ENCODE measurements around the gene C13orf46.
A peak's percentile ranks its signal among the peaks of the same experiment; 100 is the strongest.

The C13orf46 gene

DNA sequence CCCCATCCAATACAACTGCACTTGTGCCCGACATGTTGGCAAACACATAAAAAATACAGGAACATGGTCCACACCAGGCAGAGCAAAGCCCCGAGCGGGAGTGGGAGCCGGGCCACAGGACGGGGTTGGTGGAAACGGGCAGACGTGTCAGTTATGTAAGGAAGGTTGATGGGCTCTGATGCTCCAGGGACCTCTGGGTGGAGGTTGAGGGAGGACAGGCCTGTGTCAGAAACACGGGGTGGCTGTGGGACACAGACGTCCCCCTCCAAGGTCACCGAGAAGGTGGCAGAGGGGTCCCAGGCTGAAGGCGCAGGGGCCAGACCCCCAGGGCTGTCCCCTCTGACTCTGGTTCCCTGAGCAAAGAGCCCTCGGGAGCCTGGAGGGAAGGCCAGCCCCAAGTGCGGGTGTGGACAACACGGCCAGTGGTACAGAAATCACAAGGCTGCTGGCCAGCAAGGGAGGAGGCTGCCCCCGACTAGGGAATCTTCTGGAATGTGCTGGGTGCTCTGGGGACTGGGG lies 31.4 kb upstream of the C13orf46 start:
- ATAC-seq (replicated peaks; ENCODE audit: extremely low read depth, poor library complexity, severe bottlenecking) (no peak), DNase-seq (ENCODE audit: low spot score in 2 of 2) (no peak)
- Mint-ChIP-seq H3K4me1 (peaks cover 8% of the 10 kb centered on the region), H3K9me3 (no peaks in the 10 kb centered on the region), H3K27me3 (no peaks in the 10 kb centered on the region), H3K36me3 (ENCODE audit: insufficient read depth) (peaks cover 48% of the 10 kb centered on the region), H3K4me3 (peak overlapping the region; percentile 23), H3K27ac (ENCODE audit: low read depth) (no peak overlapping the region)

DNA sequence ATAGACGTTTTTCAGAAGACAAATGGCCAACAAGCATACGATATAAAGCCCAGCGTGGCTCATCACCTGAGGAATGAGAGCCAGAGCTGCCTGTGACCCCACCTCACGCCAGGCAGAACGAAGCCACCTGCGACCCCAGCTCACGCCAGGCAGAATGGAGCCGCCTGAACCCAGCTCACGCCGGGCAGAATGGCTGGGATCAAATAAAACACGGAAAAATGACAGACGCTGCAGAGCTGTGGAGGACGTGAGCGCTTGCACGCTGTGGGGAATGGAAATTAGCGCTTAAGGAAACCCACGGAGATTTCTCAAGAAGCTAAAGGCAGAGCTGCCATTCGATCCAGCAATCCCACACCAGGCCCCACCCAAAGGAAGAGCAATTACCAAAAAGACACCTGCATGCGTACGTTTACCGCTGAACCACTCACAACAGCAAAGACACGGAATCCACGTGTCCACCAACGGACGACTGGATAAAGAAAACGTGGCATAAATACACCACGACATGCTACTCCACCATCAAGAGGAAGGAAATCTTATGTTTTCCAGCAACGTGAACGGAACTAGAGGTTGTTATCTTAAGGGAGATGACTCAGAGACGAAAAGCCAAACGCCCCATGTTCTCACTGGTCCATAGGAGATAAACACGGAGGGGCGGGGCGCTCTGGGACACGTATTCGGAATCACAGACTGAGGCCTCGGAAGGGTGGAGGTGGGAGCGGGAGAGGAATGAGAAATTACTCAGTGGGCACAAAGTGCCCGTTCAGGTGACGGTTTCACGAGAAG lies 30.7 kb upstream of the C13orf46 start:
- Mint-ChIP-seq H3K27me3 (no peaks in the 10 kb centered on the region), H3K4me1 (peaks cover 8% of the 10 kb centered on the region), H3K9me3 (no peaks in the 10 kb centered on the region), H3K36me3 (ENCODE audit: insufficient read depth) (peaks cover 45% of the 10 kb centered on the region), H3K27ac (ENCODE audit: low read depth) (peak overlapping the region; percentile 22), H3K4me3 (peak overlapping the region; percentile 23)
- ATAC-seq (replicated peaks; ENCODE audit: extremely low read depth, poor library complexity, severe bottlenecking) (no peak), DNase-seq (ENCODE audit: low spot score in 2 of 2) (no peak)

DNA sequence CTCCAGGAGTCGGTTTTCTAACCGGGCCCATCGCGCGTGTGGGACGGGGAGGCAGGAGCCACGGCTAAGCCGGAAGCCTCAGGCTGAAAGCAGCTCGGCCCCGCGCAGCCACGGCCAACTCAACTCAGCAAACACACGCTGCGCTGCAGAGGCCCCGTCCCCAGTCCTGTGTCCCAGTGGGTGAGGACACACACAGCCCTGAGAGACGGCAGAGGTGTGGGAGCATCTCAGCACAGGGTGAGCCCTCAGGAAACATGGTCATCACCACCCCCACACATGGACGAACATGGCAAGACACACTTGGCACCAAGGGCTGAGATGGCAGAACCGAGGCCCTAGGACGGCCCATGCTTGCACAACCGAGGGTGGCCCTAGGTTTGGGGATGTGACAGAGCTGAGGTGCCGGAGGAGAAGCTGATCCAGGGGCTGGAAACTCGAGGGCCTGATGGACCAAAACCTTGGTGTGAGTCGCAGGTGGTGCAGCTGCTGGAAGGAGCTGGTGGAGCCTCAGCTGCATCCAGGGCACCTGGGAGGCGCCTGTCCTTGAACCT lies 29.0 kb upstream of the C13orf46 start:
- Mint-ChIP-seq H3K4me1 (peaks cover 17% of the 10 kb centered on the region), H3K4me3 (no peak overlapping the region), H3K36me3 (ENCODE audit: insufficient read depth) (peaks cover 50% of the 10 kb centered on the region), H3K27ac (ENCODE audit: low read depth) (peak overlapping the region; percentile 19), H3K9me3 (no peaks in the 10 kb centered on the region), H3K27me3 (no peaks in the 10 kb centered on the region)
- DNase-seq (ENCODE audit: low spot score in 2 of 2) (no peak), ATAC-seq (replicated peaks; ENCODE audit: extremely low read depth, poor library complexity, severe bottlenecking) (no peak)

DNA sequence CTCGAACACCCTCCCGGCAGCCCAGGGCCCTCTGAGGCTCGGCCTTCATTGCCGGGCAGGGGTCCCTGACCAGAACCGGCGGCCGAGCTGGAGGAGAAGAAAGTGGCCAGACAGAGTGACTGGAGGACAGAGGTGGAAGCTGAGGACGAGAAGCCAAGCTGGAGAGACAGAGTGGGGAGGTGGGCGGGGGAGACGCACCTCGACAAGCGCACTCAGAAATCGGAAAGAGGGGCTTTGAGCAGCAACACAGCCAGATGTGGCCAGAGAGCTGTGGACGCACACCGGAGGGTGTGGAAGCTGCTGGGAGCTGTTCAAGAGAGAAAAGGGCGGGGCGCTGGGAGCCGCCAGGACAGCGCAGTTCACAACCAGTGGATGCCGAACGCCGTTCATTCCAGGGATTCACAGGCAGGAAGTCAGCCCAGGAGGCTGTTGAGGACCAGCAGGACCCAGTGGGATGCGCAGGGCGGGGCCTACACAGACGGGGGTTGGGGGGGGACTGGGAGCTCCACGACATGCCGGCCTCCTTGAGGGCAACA lies 28.2 kb upstream of the C13orf46 start:
- Mint-ChIP-seq H3K36me3 (ENCODE audit: insufficient read depth) (peaks cover 53% of the 10 kb centered on the region), H3K27ac (ENCODE audit: low read depth) (peak overlapping the region; percentile 71), H3K4me3 (no peak overlapping the region), H3K4me1 (peaks cover 21% of the 10 kb centered on the region), H3K27me3 (no peaks in the 10 kb centered on the region), H3K9me3 (no peaks in the 10 kb centered on the region)
- no peak for DNase-seq (ENCODE audit: low spot score in 2 of 2)
- ATAC-seq (replicated peaks; ENCODE audit: extremely low read depth, poor library complexity, severe bottlenecking): no peak

DNA sequence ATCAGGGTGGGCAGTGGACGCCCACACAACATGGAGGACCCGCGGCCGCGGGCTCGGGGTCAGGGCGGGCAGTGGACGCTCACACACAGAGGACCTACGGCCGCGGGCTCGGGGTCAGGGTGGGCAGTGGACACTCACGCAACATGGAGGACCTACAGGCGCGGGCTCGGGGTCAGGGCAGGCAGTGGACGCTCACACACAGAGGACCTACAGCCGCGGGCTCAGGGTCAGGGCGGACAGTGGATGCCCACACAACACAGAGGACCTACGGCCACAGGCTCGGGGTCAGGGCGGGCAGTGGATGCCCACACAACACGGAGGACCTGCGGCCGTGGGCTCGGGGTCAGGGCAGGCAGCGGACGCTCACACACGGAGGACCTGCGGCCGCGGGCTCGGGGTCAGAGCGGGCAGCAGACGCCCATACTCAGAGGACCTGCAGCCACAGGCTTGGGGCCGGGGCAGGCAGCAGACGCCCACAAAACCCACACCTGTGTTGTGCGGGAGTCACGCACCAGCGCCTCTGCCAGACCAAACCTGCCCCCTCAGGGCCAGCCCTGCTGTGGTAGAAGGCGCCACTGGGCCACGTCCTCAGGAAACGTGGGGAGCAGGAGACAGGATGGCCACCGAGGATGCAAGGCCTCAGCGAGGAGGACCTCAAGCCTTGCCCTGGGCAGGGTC lies 27.6 kb upstream of the C13orf46 start:
- Mint-ChIP-seq H3K4me1 (peaks cover 23% of the 10 kb centered on the region), H3K27ac (ENCODE audit: low read depth) (peak overlapping the region; percentile 71), H3K4me3 (no peak overlapping the region), H3K9me3 (no peaks in the 10 kb centered on the region), H3K36me3 (ENCODE audit: insufficient read depth) (peaks cover 58% of the 10 kb centered on the region), H3K27me3 (no peaks in the 10 kb centered on the region)
- ATAC-seq (replicated peaks; ENCODE audit: extremely low read depth, poor library complexity, severe bottlenecking) (no peak), DNase-seq (ENCODE audit: low spot score in 2 of 2) (no peak)

DNA sequence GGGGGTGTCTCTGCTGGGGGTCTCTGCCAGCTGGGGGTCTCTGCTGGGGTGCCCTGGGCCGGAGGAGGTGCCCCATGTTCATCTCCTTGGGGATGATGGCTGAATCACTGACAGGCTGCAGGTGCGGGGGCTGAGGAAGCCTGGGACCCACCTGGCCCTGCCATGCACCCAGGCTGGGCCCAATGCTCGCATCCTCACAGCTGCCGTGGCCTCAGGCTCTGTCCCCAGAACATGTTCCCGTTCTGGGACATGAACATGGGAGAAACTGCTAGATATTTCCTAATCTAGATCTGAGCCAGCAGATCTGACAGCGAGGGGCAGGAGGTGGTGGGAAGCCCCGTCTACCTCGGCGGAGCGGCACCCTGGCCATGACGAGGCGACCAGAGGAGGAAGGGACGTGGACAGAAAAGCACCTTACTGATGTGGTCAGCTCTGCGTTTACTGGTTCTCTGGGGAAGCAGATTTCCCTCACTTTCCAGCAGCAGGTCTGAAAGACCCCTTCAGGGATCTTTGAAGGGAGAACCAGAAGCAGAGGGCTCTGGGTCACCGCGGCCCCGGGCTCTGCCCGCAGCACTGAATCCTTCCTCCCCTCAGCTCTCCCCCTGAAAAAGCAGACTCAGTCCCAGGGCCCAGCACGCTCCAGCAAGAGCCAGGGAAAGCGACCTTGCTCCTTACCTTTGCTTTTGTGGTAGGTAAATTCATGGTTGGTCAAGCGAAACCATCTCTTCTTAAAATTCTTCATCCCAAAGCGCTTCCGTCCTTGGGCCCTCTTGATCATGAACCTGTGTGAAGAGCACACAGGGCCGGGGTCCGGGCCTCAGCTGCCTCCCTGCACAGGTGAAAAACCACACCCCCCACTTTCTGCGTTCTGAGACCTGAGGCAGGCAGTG lies 26.5 kb upstream of the C13orf46 start:
- DNase-seq (ENCODE audit: low spot score in 2 of 2) (no peak), ATAC-seq (replicated peaks; ENCODE audit: extremely low read depth, poor library complexity, severe bottlenecking) (no peak)
- peaks cover 57% of the 10 kb centered on the region for H3K36me3 Mint-ChIP-seq (ENCODE audit: insufficient read depth)
- H3K4me1 Mint-ChIP-seq: peaks cover 23% of the 10 kb centered on the region
- H3K27me3 Mint-ChIP-seq: no peaks in the 10 kb centered on the region
- H3K27ac Mint-ChIP-seq (ENCODE audit: low read depth): peak overlapping the region; percentile 80
- no peaks in the 10 kb centered on the region for H3K9me3 Mint-ChIP-seq
- no peak overlapping the region for H3K4me3 Mint-ChIP-seq

DNA sequence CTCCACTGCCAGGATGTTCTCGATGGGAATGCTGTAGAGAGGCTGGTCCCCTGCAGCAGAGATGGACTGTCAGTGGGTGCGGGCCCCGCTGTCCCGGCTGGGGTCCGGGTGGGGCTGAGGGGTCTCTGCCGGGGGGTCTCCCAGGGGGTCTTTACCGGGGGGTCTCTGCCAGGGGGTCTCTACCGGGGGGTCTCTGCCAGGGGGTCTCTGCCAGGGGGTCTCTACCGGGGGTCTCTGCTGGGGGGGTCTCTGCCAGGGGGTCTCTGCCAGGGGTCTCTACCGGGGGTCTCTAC lies 25.7 kb upstream of the C13orf46 start:
- Mint-ChIP-seq H3K27me3 (no peaks in the 10 kb centered on the region), H3K36me3 (ENCODE audit: insufficient read depth) (peaks cover 58% of the 10 kb centered on the region), H3K9me3 (no peaks in the 10 kb centered on the region), H3K27ac (ENCODE audit: low read depth) (peak overlapping the region; percentile 55), H3K4me1 (peaks cover 20% of the 10 kb centered on the region), H3K4me3 (no peak overlapping the region)
- DNase-seq (ENCODE audit: low spot score in 2 of 2) (no peak), ATAC-seq (replicated peaks; ENCODE audit: extremely low read depth, poor library complexity, severe bottlenecking) (no peak)

DNA sequence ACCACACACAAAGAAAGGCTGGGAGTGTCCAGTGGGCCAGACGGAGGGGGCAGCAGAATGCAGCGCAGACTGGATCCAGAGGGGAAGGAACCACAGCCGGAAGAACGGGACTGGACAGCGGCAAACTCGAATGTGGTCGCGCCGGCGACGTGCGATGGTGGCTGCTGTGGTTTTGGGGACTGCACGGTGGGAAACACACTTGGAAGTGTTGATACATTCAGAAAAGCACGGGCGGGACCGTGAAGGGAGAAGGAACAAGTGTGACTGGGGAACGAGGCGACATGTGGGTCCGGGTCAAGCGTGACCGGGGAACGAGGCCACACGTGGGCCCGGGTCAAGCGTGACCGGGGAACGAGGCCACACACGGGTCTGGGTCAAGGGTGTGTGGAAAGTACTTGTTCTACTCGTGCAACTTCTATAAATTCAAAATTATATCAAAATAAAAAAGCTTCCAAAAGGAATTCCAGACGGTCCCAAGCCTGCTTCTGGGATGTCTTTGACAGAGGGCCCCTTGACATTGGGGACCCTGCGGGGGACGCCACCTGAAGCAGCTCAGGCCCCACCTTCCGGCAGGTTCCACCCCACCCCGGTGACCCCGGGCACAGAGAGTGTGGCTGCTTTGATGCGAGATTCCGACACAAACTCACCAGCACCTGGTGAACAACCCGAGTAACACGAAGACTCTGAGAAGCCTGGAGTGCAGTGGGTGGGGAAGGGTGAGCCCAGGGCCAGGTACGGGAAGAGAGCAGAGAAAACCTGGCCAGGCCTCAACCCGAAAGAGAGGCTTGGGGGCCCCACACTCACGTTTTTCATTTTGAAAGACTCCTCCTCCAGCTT lies 25.1 kb upstream of the C13orf46 start:
- H3K27ac Mint-ChIP-seq (ENCODE audit: low read depth): peak overlapping the region; percentile 55
- H3K4me1 Mint-ChIP-seq: peaks cover 23% of the 10 kb centered on the region
- no peaks in the 10 kb centered on the region for H3K27me3 Mint-ChIP-seq
- no peak for DNase-seq (ENCODE audit: low spot score in 2 of 2)
- ATAC-seq (replicated peaks; ENCODE audit: extremely low read depth, poor library complexity, severe bottlenecking): no peak
- H3K36me3 Mint-ChIP-seq (ENCODE audit: insufficient read depth): peaks cover 63% of the 10 kb centered on the region
- H3K9me3 Mint-ChIP-seq: no peaks in the 10 kb centered on the region
- peak overlapping the region; percentile 43 for H3K4me3 Mint-ChIP-seq

DNA sequence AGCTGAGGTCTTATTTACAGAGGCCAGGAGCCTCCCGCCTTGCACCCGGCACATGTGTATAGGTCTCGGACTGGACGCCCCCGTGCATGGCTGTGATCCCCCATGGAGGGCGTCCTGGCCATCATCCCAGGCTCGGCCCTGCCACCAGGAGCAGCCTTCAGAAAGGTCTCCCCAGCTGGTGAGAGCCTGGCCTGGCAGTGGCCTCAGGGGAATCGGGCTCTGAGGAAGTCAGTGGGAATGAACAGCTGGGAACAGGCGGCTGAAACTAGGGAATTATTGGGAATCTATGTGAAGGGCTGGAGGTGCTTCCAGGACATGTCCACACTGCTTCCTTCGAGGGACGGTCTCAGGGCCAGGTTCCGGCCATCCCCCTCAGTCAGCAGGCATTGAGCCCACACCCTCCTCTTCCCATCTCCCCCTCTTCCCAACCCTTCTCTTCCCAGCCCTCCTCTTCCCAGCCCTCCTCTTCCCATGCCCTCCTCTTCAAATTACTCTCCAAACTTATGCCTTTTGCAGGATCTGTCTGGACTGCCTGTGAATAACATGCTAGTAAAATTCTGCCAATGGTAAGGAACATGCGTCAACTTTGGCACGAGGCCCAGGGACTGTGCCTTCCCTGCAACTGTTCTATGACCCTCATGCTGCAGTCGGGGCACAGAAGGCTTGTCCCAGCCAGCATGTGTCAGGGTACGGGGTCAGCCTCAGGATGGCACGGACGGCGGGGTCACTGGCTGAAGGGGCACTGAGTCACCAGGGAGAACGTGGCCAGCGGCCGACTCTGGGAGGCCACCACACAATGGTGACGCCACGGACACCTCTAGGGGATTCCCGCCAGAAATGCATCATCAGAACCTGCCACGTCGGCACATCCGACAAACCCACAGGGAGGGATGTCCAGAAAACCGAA lies 24.2 kb upstream of the C13orf46 start:
- H3K27me3 Mint-ChIP-seq: no peaks in the 10 kb centered on the region
- peak overlapping the region; percentile 25 for H3K4me3 Mint-ChIP-seq
- H3K9me3 Mint-ChIP-seq: no peaks in the 10 kb centered on the region
- H3K36me3 Mint-ChIP-seq (ENCODE audit: insufficient read depth): peaks cover 63% of the 10 kb centered on the region
- ATAC-seq (replicated peaks; ENCODE audit: extremely low read depth, poor library complexity, severe bottlenecking) (no peak), DNase-seq (ENCODE audit: low spot score in 2 of 2) (no peak)
- H3K27ac Mint-ChIP-seq (ENCODE audit: low read depth): peak overlapping the region; percentile 55
- peaks cover 23% of the 10 kb centered on the region for H3K4me1 Mint-ChIP-seq

DNA sequence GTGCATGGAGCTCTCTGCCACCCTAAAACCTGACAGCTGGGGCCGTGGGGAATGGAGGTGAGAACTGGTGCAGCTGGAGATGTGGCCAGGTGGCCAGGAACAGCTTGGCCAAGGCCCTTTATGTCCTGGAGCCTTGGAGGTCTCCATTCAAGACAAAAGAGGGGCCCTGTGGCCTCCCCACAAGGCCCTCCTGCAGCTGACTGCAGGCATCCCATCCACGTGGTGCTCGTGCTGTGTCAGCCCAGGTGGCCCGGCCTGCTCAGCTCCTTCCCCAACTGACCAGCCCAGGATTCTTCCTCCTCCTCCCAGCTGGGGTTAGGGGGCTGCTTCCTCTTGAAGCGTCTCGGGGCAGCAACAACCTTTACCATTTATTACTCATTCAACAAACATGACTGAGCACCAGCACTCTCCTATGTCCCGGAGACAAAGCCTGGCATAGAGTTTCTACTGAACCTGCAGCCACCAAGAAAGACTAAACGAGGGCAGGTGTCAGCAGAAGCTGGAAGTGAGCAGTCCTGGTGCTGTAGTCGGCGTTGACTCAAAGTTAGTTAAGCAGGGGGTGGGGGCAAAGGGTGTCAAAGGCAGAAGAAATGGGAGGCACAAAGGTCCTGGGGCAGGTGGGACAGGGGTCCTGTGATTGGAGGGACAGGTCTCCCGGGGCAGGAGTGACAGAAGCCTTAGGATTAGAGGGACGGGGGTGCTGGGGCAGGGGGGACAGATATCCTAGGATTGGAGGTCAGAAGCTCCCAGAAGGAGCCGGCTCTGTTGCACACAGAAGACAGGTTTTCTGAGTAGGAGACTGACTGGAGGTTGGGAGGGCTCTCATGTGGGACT lies 23.3 kb upstream of the C13orf46 start:
- no peak overlapping the region for H3K27ac Mint-ChIP-seq (ENCODE audit: low read depth)
- peaks cover 23% of the 10 kb centered on the region for H3K4me1 Mint-ChIP-seq
- no peaks in the 10 kb centered on the region for H3K27me3 Mint-ChIP-seq
- H3K36me3 Mint-ChIP-seq (ENCODE audit: insufficient read depth): peaks cover 68% of the 10 kb centered on the region
- no peak for DNase-seq (ENCODE audit: low spot score in 2 of 2)
- no peak for ATAC-seq (replicated peaks; ENCODE audit: extremely low read depth, poor library complexity, severe bottlenecking)
- no peaks in the 10 kb centered on the region for H3K9me3 Mint-ChIP-seq
- no peak overlapping the region for H3K4me3 Mint-ChIP-seq
